GM13976 (cell line): Measurements from ENCODE around the gene HDAC8.

Experiments used
- DNase-seq: peaks from one replicate; pipeline ENCODE4 v3.0.0; 2012; ENCODE audit warnings: low spot score
- in situ Hi-C: fragments of 300-500 bp; cut with MboI; formaldehyde crosslinking; loops from one replicate; pipeline ENCODE4 v1.12.0; 2022; ENCODE audit warnings: low sequenced_read_pairs, mixed read lengths, inconsistent platforms; ENCODE audit not compliant: unreplicated experiment
- TF ChIP-seq, protein P1 (sequence below): IDR thresholded peaks from 2 replicates; pipeline ENCODE4 v1.5.1; 2012; ENCODE audit warnings: borderline replicate concordance, mild to moderate bottlenecking; ENCODE audit not compliant: insufficient read depth; ENCODE audit errors: extremely low read depth, missing control alignments, control extremely low read depth

The HDAC8 gene

DNA sequence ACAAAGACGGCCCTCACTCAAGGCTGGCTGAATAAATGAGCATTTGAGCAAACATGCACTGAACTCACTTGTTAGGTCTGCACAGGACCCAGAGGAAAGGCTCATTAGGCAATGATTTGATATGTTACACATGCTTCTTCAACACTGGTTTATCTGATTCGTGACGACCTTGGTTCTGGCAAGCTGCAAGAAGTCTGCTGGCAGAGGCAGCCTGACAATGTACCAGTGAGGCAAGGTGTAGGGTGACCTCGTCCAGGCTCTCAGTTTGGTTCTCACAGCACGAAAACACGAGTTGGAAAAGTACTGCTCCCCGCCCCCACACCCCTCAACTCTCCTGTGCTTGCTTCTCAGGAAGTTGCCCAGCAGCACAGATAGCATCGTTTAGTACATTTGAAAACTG lies 203.8 kb downstream of the HDAC8 start:
- TF ChIP-seq, protein P1, sequence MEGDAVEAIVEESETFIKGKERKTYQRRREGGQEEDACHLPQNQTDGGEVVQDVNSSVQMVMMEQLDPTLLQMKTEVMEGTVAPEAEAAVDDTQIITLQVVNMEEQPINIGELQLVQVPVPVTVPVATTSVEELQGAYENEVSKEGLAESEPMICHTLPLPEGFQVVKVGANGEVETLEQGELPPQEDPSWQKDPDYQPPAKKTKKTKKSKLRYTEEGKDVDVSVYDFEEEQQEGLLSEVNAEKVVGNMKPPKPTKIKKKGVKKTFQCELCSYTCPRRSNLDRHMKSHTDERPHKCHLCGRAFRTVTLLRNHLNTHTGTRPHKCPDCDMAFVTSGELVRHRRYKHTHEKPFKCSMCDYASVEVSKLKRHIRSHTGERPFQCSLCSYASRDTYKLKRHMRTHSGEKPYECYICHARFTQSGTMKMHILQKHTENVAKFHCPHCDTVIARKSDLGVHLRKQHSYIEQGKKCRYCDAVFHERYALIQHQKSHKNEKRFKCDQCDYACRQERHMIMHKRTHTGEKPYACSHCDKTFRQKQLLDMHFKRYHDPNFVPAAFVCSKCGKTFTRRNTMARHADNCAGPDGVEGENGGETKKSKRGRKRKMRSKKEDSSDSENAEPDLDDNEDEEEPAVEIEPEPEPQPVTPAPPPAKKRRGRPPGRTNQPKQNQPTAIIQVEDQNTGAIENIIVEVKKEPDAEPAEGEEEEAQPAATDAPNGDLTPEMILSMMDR: no peak
- in situ Hi-C loops: no loop called here
- DNase-seq: no peak

DNA sequence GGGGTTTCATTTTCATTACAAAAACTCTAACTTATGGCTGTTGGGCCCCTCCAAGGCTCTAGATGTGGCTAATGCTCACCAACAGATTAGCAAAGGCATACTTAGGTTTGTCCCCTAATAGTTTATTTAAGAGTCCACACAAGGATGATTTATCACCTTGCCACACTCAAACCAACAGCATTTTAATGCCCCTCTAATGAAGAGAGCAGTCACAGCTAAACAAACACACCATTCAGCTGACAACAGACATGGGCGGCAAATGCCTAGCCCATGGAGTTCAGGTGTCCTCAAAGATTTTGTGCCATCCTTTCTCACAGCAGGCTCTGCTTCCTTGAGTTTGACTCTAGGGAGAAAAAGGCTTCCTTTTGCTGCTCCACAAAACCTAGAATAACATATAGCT lies 205.1 kb downstream of the HDAC8 start:
- no peak for DNase-seq
- TF ChIP-seq, protein P1: no peak
- in situ Hi-C loops: no loop called here

GRCh38 chrX:72366701-72367454 lies 205.8 kb downstream of the HDAC8 start:
- TF ChIP-seq, protein P1: no peak
- no peak for DNase-seq
- in situ Hi-C loops: no loop called here

GRCh38 chrX:72366178-72366577 lies 206.5 kb downstream of the HDAC8 start:
- TF ChIP-seq, protein P1: no peak
- in situ Hi-C loops: no loop called here
- no peak for DNase-seq

- DNase-seq: no peak
- TF ChIP-seq, protein P1: no peak
- in situ Hi-C loops: no loop called here
Measured at GRCh38 chrX:72365126-72365525, 207.5 kb downstream of the HDAC8 start.

GRCh38 chrX:72360326-72360725 lies 212.3 kb downstream of the HDAC8 start:
- no peak for DNase-seq
- in situ Hi-C loops: no loop called here
- TF ChIP-seq, protein P1: no peak

DNA sequence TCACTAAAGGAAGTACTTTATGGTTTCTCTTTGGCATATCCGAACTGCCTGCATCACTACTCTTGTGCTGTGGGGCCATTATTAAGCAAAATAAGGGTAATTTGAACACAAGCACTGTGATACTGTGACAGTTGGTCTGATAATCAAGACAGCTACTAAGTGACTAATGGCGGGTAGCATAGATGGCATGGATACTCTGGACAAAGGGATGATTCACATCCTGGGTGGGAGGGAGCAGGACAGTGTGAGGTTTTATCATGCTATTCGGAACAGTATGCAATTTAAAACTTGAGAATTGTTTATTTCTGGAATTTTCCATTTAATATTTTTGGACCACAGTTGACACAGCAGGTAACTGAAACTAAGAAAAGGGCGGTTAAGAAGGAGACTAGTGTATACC lies 214.3 kb downstream of the HDAC8 start:
- no peak for DNase-seq
- in situ Hi-C loops: no loop called here
- TF ChIP-seq, protein P1: no peak
